ENCODE data around the gene FYB1.

- TF ChIP-seq CTCF (IDR thresholded peaks at IDR 0.05), result no peak
- no peak for TF ChIP-seq POLR2A (IDR thresholded peaks at IDR 0.05)
Measured at GRCh38 chr5:39219437-39219836, at the start of gene FYB1.

All from heart left ventricle (tissue), 13 donors.